Subcutaneous abdominal adipose tissue (tissue), 5 donors: ENCODE data around the gene FBH1.
"Not testable (repeated sequence)": the region's sequence is repeated elsewhere in the genome, so short reads cannot be mapped to it uniquely, and the experiment has no call there.

Experiments used
- H3K27ac ChIP-seq: one replicate; pipeline ENCODE4 v1.7.0; 2013; ENCODE audit warnings: low read depth, mild to moderate bottlenecking, inconsistent platforms, low read length, moderate library complexity
- H3K27me3 ChIP-seq, 5 donors: one replicate each; pipeline ENCODE4 v1.7.0; 2013; ENCODE audit warnings: low read length in 5 of 5, inconsistent platforms in 1 of 5; ENCODE audit not compliant: control insufficient read depth in 5 of 5, insufficient read depth in 4 of 5
- H3K36me3 ChIP-seq, 5 donors: one replicate each; pipeline ENCODE4 v1.7.0; 2013; ENCODE audit warnings: low read length in 5 of 5; ENCODE audit not compliant: control insufficient read depth in 5 of 5, insufficient read depth in 5 of 5
- H3K4me1 ChIP-seq, 5 donors: one replicate each; pipeline ENCODE4 v1.7.0; 2013; ENCODE audit warnings: low read length in 5 of 5, mild to moderate bottlenecking in 3 of 5, moderate library complexity in 1 of 5; ENCODE audit not compliant: control insufficient read depth in 5 of 5, insufficient read depth in 5 of 5
- H3K4me3 ChIP-seq, 5 donors: one replicate each; pipeline ENCODE4 v1.7.0; 2013; ENCODE audit warnings: low read length in 5 of 5, low read depth in 1 of 5
- H3K9ac ChIP-seq, 5 donors: one replicate each; pipeline ENCODE4 v1.7.0; 2013; ENCODE audit warnings: low read length in 5 of 5, mild to moderate bottlenecking in 4 of 5, moderate library complexity in 3 of 5
- H3K9me3 ChIP-seq, 5 donors: one replicate each; pipeline ENCODE4 v1.7.0; 2013; ENCODE audit warnings: low read length in 5 of 5; ENCODE audit not compliant: control insufficient read depth in 5 of 5
- donor health status: healthy.
- donor health status: healthy.
- donor health status: healthy.
- donor health status: healthy.
- donor health status: healthy.

Gene FBH1

DNA sequence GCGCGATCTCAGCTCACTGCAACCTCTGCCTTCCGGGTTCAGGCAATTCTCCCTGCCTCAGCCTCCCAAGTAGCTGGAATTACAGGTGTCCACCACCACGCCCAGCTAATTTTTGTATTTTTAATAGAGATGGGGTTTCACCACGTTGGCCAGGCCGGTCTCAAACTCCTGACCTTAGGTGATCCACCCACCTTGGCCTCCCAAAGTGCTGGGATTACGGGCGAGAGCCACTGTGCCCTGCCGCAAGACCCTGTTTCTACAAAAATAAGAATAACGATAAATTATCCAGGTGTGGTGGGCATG lies 70.9 kb downstream of the FBH1 start:
- H3K9ac ChIP-seq, H3K9me3 ChIP-seq, H3K27ac ChIP-seq, H3K27me3 ChIP-seq, H3K4me3 ChIP-seq: not testable (repeated sequence)
- peaks cover 0 to 75% (median 46%) of the 10 kb centered on the region in 5 donors for H3K36me3 ChIP-seq
- peaks cover 0 to 15% (median 10%) of the 10 kb centered on the region in 5 donors for H3K4me1 ChIP-seq

DNA sequence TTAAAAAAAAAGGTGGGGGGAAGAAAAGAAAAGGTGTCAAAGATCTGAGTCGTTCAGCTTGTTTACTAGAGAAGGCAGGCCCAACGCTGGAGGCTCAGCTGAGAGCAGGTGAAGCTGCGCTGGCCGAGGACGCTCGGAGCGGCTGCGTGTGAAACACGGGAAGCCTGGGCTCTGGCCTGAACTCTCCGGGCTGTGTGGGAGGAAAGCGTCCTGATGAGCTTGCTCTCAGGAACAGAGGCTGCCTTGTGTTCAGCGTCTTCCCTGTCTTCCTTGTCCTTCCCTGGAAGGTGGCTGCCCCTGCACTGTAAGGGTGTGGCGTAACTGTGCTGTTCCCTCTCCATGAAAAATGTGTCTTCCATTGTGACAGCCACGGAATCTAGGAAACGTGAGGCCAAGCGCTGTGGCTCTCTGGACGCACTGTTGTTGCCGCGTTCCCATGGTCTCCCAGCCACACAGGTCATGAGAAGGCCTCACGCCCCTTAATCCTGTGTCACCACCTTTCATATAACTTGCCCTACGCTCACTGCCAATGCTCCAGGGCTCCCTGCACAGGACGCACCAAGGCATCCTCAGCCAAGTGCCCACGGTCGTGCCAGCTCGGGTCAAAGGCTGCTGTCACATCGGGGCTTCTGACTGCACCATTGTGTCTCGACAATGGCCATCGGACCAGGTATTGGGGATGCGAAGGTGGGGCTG lies 71.5 kb downstream of the FBH1 start:
- Histone ChIP-seq H3K27me3 (no peaks in the 10 kb centered on the region), H3K27ac (no peak overlapping the region), H3K4me3 (no peak overlapping the region), H3K4me1 (peaks cover 0 to 19% (median 13%) of the 10 kb centered on the region in 5 donors), H3K36me3 (peaks cover 0 to 73% (median 49%) of the 10 kb centered on the region in 5 donors), H3K9me3 (no peaks in the 10 kb centered on the region), H3K9ac (no peak overlapping the region)

DNA sequence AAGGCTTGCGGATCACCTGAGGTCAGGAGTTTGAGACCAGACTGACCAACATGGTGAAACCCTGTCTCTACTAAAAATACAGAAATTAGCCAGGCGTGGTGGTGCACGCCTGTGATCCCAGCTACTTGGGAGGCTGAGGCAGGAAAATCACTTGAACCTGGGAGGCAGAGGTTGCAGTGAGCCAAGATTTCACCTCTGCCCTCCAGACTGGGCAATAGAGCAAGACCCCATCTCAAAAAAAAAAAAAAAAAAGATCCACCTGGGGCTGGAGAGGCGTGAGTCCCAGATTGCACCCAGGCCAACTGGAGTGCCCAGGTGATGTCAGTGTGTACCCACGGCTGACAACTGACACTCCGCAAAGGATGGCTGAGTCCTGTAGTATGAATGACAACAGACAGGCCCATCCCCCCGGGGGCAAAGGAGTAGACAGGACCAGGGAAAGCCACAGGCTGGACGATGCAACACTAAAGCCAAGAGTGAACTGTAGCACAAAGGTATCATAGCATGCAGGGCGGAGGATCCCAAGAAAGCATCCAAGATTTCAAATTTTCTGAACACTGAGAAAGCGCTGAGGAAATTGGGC lies 72.4 kb downstream of the FBH1 start:
- H3K4me3 ChIP-seq, H3K9ac ChIP-seq, H3K9me3 ChIP-seq, H3K27ac ChIP-seq, H3K27me3 ChIP-seq: not testable (repeated sequence)
- Histone ChIP-seq H3K4me1 (peaks cover 0 to 17% (median 13%) of the 10 kb centered on the region in 5 donors), H3K36me3 (peaks cover 0 to 72% (median 49%) of the 10 kb centered on the region in 5 donors)

DNA sequence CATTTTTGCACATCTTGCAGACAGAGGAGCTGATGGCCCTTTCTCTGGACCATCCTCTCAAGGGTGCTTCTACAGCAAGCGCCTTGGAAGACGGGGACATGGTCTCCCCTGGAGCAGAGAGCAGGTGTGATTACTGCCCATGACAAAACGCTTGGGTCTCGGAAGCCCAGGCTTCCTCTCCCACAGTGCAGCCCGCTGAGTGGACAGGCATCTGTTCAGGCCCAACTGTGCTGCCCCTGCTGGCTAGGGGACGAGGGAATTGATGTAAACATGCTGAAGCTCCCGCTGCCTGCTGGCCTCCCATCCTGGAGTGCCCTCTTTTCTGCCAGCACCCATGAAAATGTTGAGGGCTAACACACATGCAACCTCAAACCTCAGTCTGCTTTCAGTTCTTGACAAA lies 73.0 kb downstream of the FBH1 start:
- peaks cover 0 to 70% (median 49%) of the 10 kb centered on the region in 5 donors for H3K36me3 ChIP-seq
- no peak overlapping the region for H3K27ac ChIP-seq

DNA sequence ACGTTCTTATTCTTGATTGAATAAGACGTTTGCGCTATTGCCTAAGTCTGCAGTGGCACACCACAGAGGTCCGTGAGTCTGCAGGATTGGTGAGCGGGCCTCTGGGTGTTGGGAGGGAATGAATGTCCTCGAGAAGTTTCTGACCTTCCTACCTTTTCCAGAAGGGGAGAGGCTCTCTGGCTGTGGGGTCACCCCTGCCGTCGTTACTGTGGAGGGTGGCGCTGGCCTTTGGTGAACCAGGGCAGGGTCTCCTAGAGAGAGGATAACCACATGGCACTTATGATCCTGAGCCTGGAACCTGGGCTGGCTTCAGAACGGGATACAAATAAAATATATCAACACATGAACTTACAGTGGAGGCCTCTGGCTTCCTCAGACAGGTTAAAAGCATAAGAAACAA lies 73.5 kb downstream of the FBH1 start:
- H3K36me3 ChIP-seq = peaks cover 0 to 70% (median 52%) of the 10 kb centered on the region in 5 donors
- no peak overlapping the region for H3K9ac ChIP-seq
- H3K27ac ChIP-seq = no peak overlapping the region
- no peak overlapping the region for H3K4me3 ChIP-seq
- H3K9me3 ChIP-seq = no peaks in the 10 kb centered on the region
- no peaks in the 10 kb centered on the region for H3K27me3 ChIP-seq
- peaks cover 0 to 17% (median 13%) of the 10 kb centered on the region in 5 donors for H3K4me1 ChIP-seq

More for the DNA sequence above, 73.0 kb downstream of the FBH1 start:
- no peaks in the 10 kb centered on the region for H3K27me3 ChIP-seq
- no peak overlapping the region for H3K4me3 ChIP-seq
- H3K9ac ChIP-seq = no peak overlapping the region
- H3K9me3 ChIP-seq = no peaks in the 10 kb centered on the region
- peaks cover 0 to 17% (median 13%) of the 10 kb centered on the region in 5 donors for H3K4me1 ChIP-seq

DNA sequence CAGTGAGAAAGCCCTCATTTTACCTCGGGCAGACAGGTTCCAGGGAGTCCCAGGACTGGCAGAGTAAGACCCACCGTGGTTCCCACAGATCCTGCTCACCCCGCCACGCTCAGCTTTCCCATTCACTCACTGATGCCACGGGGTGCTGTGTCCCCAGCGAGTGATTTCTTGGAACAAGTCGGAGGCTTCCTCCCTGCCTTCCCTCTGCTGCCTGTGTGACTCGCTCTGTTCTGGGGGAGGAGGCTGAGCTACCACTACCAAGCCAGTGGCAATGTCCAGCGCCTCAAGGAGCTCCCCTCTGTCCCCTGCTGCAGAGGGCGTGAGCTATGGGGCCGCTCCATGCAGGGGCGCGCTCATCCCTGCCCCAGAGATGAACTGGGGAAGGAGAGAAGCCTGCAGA lies 74.7 kb downstream of the FBH1 start:
- Histone ChIP-seq H3K4me3 (no peak overlapping the region), H3K4me1 (peaks cover 0 to 17% (median 13%) of the 10 kb centered on the region in 5 donors), H3K36me3 (peaks cover 0 to 61% (median 45%) of the 10 kb centered on the region in 5 donors), H3K27me3 (no peaks in the 10 kb centered on the region), H3K27ac (no peak overlapping the region), H3K9ac (no peak overlapping the region), H3K9me3 (no peaks in the 10 kb centered on the region)

DNA sequence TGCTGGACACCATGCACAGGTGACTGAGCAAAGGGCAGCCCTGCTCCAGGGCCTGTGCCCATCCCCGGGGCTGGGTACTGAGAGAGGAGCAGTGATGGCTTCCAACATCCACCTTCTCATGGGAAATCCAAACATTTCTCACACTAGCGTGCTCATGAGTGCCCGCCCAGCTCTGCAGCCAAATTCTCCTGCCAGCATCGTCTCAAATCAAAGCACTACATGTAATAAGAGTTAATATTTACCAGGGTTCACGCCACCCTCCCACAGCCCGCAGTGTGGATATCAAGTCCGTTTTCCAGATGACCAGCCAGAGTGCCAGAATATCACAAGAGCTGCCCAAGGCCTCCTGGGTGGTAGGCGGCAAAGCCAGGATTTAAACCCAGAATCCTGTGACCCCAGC lies 75.2 kb downstream of the FBH1 start:
- peaks cover 0 to 18% (median 13%) of the 10 kb centered on the region in 5 donors for H3K4me1 ChIP-seq
- H3K27me3 ChIP-seq = no peaks in the 10 kb centered on the region
- no peak overlapping the region for H3K9ac ChIP-seq
- H3K36me3 ChIP-seq = peaks cover 0 to 55% (median 39%) of the 10 kb centered on the region in 5 donors
- H3K27ac ChIP-seq = no peak overlapping the region
- H3K9me3 ChIP-seq = no peaks in the 10 kb centered on the region
- H3K4me3 ChIP-seq = no peak overlapping the region

DNA sequence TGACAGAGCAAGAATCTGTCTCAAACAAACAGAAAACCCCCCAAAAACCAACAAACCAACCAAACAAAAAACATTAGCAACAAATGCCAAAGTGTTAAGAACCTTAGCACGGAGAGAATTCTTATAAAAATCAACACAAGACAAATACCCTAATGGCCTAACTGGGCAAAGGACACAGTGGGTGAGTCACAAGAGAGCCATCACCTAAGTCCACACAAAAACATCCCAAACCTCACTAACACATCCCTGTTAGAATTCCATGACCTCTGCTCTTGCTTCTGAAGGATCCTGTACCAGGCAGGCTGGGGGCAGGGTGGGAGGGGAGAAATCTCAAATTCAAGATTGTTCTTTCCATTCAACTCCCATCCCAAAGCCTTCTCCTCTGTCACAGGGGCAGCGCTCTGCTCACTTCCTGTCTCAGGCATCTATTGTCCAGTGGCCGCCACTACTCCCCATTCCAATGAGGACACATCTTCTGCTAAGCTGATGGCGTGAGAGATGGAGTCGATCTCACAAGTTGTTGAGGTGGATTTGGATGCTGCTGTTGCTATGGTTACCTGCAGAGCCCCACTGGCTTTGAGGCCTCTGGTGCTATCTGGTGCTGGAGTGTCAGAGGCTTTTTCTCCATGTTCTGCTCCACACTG lies 78.1 kb downstream of the FBH1 start:
- Histone ChIP-seq H3K9ac (no peak overlapping the region), H3K36me3 (peaks cover 0 to 31% (median 21%) of the 10 kb centered on the region in 5 donors), H3K4me3 (no peak overlapping the region), H3K4me1 (peaks cover 5 to 36% (median 26%) of the 10 kb centered on the region in 5 donors), H3K27ac (no peak overlapping the region), H3K27me3 (no peaks in the 10 kb centered on the region), H3K9me3 (no peaks in the 10 kb centered on the region)

DNA sequence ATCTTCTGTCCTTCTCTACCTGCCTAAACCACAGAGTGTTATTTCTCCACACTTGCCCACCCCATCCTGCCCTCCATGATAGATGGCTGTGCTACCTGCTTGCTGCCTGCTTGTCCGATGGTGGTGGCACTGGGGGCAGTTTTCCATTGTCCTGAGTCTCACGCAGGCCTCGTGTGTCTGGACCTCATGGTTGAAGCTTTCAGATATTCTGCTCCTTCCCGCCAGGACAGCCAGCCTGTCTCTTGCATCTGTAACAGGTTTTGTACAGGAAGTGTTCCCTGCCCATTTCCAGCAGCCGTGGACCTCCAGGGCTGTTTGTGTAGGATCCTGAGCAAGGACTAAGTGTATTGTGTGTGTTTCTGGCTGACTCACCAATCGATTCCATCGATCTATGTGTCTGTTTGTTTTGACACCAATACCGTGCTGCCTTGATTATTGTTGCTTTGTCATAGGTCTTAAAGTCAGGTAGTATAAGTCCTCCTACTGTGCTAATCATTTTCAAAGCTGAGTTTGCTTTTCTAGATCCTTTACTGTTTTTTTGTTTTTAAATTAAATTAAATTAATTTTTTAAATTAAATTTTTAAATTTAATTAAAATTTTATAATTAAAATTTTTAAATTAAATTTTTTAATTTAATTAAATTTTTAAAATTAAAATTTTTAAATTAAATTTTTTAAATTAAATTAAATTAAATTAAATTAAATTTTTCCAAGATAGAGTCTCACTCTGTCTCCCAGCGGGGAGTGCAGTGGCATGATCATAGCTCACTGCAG lies 78.8 kb downstream of the FBH1 start:
- Histone ChIP-seq H3K9me3 (no peaks in the 10 kb centered on the region), H3K4me1 (peaks cover 5 to 36% (median 26%) of the 10 kb centered on the region in 5 donors)

More for the DNA sequence above, 78.8 kb downstream of the FBH1 start:
- H3K27ac ChIP-seq = no peak overlapping the region
- H3K9ac ChIP-seq = no peak overlapping the region
- no peaks in the 10 kb centered on the region for H3K27me3 ChIP-seq
- H3K4me3 ChIP-seq = no peak overlapping the region
- H3K36me3 ChIP-seq = peaks cover 0 to 24% (median 15%) of the 10 kb centered on the region in 5 donors
